Esophagus squamous epithelium (tissue), 5 donors: ENCODE results near the gene MSX2. TPM values are rescaled to one million over a fixed set of nuclear protein-coding genes. Genes with fewer than 3 reads are reported as not detected.

Experiments used
- DNase-seq: peaks from one replicate; lab custom pipeline; 2025; lab: John Stamatoyannopoulos, UW
- H3K27ac ChIP-seq, 4 donors: fragments of 200-600 bp; sonication (generic); one replicate each; pipeline ENCODE4 v1.5.1; 2016 to 2019; ENCODE audit warnings: mild to moderate bottlenecking in 1 of 4
- H3K27me3 ChIP-seq, 4 donors: fragments of 200-600 bp; sonication (generic); 1 replicate in 3 of 4; 2 replicates in 1 of 4; pipeline versions ENCODE4 v1.5.1 to v1.6.0; 2017 to 2021; ENCODE audit warnings: antibody characterized with exemption in 1 of 4
- H3K36me3 ChIP-seq, 3 donors: fragments of 200-600 bp; sonication (generic); one replicate each; pipeline ENCODE4 v1.5.1; 2016 to 2019
- H3K4me1 ChIP-seq, 3 donors: fragments of 200-600 bp; sonication (generic); one replicate each; pipeline ENCODE4 v1.5.1; 2017 to 2019
- H3K4me3 ChIP-seq, 4 donors: fragments of 200-600 bp; sonication (generic); 1 replicate in 3 of 4; 2 replicates in 1 of 4; pipeline ENCODE4 v1.5.1; 2016 to 2019; ENCODE audit warnings: mild to moderate bottlenecking in 2 of 4, moderate library complexity in 1 of 4
- H3K9me3 ChIP-seq, 3 donors: fragments of 200-600 bp; sonication (generic); one replicate each; pipeline ENCODE4 v1.5.1; 2016 to 2019
- POLR2A ChIP-seq, 4 donors: fragments of 450-650 bp; IDR thresholded peaks; one replicate each; pipeline ENCODE4 v1.6.1; 2017; ENCODE audit warnings: antibody characterized with exemption in 4 of 4, mild to moderate bottlenecking in 4 of 4, moderate library complexity in 3 of 4
- WGBS, 2 donors: methylation state at CpG; one replicate each; pipeline ENCODE4 v1.1.5; 2018; 5-methylcytosine and 5-hydroxymethylcytosine counted together
- intact Hi-C: fragments of 100-400 bp; cut with DNase I; formaldehyde crosslinking; loops from one replicate; pipeline ENCODE4 v1.15.0; 2022
- total RNA-seq, 4 donors: library from RNA; depleted of rRNA; stranded (reverse); fragments of >200 nt; gene quantifications; one replicate each; pipeline ENCODE4 v1.1.0, GENCODE V29; 2016
- TF ChIP-seq, protein P1 (sequence below), 6 experiments: fragments of 450-650 bp in 4 of 6; fragments of 200-600 bp in 2 of 6; sonication (generic) in 2 of 6; IDR thresholded peaks; one replicate each; pipeline ENCODE4 v1.5.1; 2016 to 2019; ENCODE audit warnings: antibody characterized with exemption in 6 of 6, mild to moderate bottlenecking in 4 of 6, moderate library complexity in 4 of 6
- donor health status: DM: yes; HTN: yes; CAD: no.

MSX2 gene
- total RNA-seq, 4 donors from 2014 or later, result 0.19 to 2.5 (median 1.6) TPM; not detected in 1

DNA sequence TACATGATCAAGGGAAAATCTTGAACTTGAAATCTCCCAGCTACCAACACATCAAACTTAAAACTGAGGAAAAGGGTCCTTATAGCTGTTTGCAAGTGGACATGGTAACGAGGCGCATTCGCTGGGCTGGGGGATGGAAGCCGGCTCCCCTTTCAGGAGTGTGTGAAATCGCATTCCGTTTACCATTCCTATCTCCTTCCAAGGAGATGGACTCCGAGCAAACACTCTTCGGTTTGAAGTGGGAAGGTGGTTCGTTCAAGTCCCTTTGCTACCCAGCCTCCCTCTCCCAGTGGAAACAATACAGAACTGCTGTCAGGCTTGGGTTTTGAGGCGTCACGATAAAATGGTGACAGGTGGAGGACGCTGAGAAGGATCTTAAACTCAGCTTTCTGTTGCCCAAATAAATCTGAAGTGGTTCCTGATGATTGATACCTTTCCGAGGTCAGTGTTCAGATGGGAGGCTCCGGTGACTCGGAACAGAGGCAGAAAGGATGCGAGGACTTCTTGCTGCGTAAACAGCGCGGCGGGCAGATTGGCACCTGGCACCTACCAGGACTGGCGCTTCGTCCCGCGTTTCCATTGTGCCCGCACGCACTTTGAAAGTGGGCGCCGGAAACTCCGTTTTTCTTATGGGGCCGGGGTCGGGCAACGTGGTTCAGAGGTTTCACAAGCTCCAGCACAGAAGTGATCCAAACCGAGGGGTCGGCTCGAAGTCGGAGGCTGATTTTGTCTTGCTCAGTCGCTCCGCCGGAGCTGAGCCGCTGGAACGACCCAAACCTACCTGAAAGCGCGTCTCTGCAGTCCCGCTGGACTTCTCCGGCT lies 7.0 kb downstream of the MSX2 start:
- H3K9me3 ChIP-seq, result no peaks in the 10 kb centered on the region
- WGBS, 2 donors, result 28 to 41% methylated on average over 21 to 39 of the region's 45 CpGs
- no peak for DNase-seq
- H3K4me1 ChIP-seq, result peaks cover 6 to 22% (median 9%) of the 10 kb centered on the region in 3 donors
- H3K36me3 ChIP-seq, result no peaks in the 10 kb centered on the region
- TF ChIP-seq POLR2A (IDR thresholded peaks at IDR 0.05), result no peak
- TF ChIP-seq, protein P1, sequence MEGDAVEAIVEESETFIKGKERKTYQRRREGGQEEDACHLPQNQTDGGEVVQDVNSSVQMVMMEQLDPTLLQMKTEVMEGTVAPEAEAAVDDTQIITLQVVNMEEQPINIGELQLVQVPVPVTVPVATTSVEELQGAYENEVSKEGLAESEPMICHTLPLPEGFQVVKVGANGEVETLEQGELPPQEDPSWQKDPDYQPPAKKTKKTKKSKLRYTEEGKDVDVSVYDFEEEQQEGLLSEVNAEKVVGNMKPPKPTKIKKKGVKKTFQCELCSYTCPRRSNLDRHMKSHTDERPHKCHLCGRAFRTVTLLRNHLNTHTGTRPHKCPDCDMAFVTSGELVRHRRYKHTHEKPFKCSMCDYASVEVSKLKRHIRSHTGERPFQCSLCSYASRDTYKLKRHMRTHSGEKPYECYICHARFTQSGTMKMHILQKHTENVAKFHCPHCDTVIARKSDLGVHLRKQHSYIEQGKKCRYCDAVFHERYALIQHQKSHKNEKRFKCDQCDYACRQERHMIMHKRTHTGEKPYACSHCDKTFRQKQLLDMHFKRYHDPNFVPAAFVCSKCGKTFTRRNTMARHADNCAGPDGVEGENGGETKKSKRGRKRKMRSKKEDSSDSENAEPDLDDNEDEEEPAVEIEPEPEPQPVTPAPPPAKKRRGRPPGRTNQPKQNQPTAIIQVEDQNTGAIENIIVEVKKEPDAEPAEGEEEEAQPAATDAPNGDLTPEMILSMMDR (IDR thresholded peaks at IDR 0.05), result no peak
- H3K27ac ChIP-seq, result no peak overlapping the region
- H3K4me3 ChIP-seq, result no peak overlapping the region
- intact Hi-C loops, result loop anchor here (5.0 kb wide), 1 partner anchor 309 kb away; no protein-coding TSS in a partner anchor
- peaks cover 8 to 100% (median 38%) of the 10 kb centered on the region in 4 donors for H3K27me3 ChIP-seq

DNA sequence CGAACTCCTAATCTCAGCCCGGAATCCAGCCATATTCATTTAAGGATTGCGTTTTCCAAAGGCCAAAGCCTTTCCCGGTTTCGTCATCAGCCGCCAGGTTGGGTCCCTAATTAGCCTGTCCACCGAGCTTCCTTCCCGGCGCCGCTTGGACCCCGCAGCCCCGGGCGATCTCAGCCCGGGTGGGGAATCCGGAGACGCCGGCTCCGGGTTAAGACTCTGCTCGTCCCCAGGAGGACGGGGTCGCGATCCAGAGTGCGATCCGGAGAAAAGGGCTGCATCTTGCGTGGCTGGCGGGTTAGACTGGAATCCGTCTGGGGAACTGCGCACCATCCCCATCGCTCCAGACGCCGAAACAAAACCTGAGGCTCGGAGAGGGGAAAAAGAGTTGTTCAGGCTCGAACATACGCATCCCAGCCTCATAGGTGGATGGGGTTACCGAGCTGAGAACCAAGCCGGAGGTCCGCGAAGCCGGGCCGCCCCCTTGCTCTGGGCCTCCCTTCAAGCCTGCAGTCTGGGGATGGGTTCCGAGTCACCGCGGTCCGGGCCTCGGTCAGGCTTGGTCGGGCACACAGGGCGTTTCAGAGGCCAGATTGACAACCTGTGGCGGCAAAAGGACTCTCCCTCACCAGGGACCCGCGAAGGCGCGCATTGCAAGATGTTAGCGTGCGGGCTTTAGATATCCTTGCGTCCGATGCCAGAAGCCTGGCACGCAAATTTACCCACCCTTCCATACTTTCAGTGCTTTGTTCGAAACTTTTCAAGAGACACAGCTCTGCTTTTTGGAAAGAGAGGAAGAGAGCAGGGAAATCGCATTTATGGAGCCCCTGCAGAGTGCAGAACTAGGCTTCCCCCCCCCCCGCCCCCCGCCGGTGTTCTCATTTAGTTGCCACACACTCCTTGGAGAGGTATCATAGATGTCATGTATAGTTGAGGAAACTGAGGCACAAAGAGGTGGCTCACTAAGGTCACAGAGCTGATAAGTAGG lies 7.9 kb downstream of the MSX2 start:
- 27 to 31% methylated on average over 32 to 36 of the region's 62 CpGs for WGBS, 2 donors
- Histone ChIP-seq H3K27me3 (peaks cover 8 to 100% (median 38%) of the 10 kb centered on the region in 4 donors), H3K27ac (no peak overlapping the region), H3K4me1 (peaks cover 6 to 22% (median 9%) of the 10 kb centered on the region in 3 donors), H3K36me3 (no peaks in the 10 kb centered on the region), H3K4me3 (no peak overlapping the region), H3K9me3 (no peaks in the 10 kb centered on the region)
- intact Hi-C loops, result loop anchor here (5.0 kb wide), 1 partner anchor 310 kb away; no protein-coding TSS in a partner anchor
- DNase-seq, result no peak
- TF ChIP-seq, protein P1 (IDR thresholded peaks at IDR 0.05), result no peak
- no peak for TF ChIP-seq POLR2A (IDR thresholded peaks at IDR 0.05)

DNA sequence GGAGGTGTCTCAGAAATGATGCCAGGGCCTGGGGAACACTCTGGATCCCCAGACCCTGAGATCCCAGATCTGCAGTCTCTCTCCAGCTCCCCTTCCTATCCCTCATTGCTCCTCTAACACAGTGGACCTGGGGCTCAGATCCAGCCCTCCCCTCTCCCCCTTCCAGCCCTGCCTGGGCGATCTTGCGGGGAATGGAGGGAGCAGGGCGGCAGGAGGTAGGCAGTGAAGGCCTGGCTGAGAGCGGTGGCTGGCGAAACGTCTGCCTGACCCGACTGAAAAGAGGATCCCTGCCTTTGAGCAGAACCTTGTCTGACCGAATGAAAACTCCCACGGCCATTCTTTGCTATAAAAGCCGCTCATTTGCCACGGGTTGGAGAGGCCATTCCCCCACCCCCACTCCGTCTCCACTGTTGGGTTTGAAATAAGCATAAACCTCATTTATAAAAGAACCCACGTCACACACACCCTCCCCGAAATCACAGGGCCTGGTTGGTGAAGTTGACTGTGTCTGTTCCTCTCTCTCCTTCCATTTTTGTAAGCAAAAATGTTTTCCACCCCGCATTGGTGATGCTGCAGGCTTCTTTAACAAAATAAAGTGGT lies 8.8 kb downstream of the MSX2 start:
- H3K36me3 ChIP-seq, result no peaks in the 10 kb centered on the region
- intact Hi-C loops, result loop anchor here (5.0 kb wide), 1 partner anchor 311 kb away; no protein-coding TSS in a partner anchor
- no peak overlapping the region for H3K27ac ChIP-seq
- peaks cover 6 to 22% (median 9%) of the 10 kb centered on the region in 3 donors for H3K4me1 ChIP-seq
- no peak for DNase-seq
- H3K27me3 ChIP-seq, result peaks cover 8 to 100% (median 38%) of the 10 kb centered on the region in 4 donors
- no peaks in the 10 kb centered on the region for H3K9me3 ChIP-seq
- TF ChIP-seq, protein P1 (IDR thresholded peaks at IDR 0.05), result no peak
- WGBS, 2 donors, result 32 to 53% methylated on average over 8 to 12 of the region's 15 CpGs
- H3K4me3 ChIP-seq, result no peak overlapping the region

DNA sequence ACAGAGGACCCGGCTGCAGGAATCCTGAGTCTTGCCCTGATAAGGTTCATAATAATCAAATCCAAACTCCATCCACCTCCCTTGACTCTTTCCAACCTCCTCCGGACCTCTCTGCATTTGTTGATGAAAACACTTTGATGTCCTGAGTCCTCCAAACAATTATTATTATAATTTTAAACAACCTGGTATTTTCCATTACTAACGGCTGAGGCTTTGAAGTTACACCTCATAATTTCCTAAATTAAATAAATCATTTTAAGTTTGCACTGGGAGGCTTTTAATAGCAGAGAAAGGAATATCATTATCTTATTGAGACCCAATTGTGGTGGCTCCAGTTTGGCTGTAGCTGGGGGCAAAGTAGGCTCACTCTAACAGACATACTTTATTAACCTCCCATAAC lies 9.5 kb downstream of the MSX2 start:
- 39 to 48% methylated on average over 3 of the region's 3 CpGs for WGBS, 2 donors
- DNase-seq, result no peak

More for the DNA sequence above, 9.5 kb downstream of the MSX2 start:
- TF ChIP-seq POLR2A (IDR thresholded peaks at IDR 0.05), result no peak
- TF ChIP-seq, protein P1 (IDR thresholded peaks at IDR 0.05), result no peak
- Histone ChIP-seq H3K4me1 (peaks cover 6 to 22% (median 9%) of the 10 kb centered on the region in 3 donors), H3K9me3 (no peaks in the 10 kb centered on the region), H3K36me3 (no peaks in the 10 kb centered on the region), H3K4me3 (no peak overlapping the region), H3K27ac (no peak overlapping the region), H3K27me3 (peaks cover 8 to 100% (median 38%) of the 10 kb centered on the region in 4 donors)
- intact Hi-C loops, result loop anchor here (5.0 kb wide), 1 partner anchor 312 kb away; no protein-coding TSS in a partner anchor
